ENCODE data around the gene ZNF516. TPM values are rescaled to one million over a fixed set of nuclear protein-coding genes. Genes with fewer than 3 reads are reported as not detected.

Gene ZNF516
- total RNA-seq, 1 donor from 2014 or later, result 108 TPM

- Mint-ChIP-seq H3K36me3 (ENCODE audit: insufficient read depth) (no peaks in the 10 kb centered on the region), H3K4me3 (ENCODE audit: low read depth) (no peak overlapping the region), H3K9me3 (ENCODE audit: low read depth) (no peaks in the 10 kb centered on the region), H3K27ac (no peak overlapping the region), H3K27me3 (no peaks in the 10 kb centered on the region), H3K4me1 (ENCODE audit: low read depth) (peaks cover 12% of the 10 kb centered on the region)
- DNase-seq (ENCODE audit: low spot score, unreplicated experiment), result no peak
- TF ChIP-seq CTCF (IDR thresholded peaks at IDR 0.05; ENCODE audit: unreplicated experiment), result no peak
Measured at GRCh38 chr18:76530391-76530790, 35.3 kb upstream of the ZNF516 start.

DNA sequence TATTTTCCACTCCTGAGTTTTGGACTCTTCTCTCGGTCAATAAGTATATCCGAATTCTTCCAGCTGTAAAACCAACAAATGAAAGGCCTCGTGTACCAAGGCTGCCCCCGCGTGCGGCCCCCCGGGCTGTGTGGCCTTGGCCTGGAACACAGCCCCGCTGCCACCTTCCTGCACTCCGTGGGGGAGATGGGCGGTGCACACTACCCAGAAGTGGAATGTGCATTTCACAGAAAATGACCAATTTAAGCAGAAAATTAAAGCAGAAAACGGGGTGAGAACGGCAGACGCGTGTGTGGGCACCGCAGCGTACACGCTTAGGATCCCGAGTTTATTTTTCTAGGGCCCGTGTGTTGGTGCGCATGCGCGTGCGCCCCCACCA is 34.4 kb upstream of the ZNF516 start:
- H3K27ac Mint-ChIP-seq, result no peak overlapping the region
- H3K4me3 Mint-ChIP-seq (ENCODE audit: low read depth), result no peak overlapping the region
- peaks cover 16% of the 10 kb centered on the region for H3K4me1 Mint-ChIP-seq (ENCODE audit: low read depth)
- DNase-seq (ENCODE audit: low spot score, unreplicated experiment), result no peak
- H3K27me3 Mint-ChIP-seq, result no peaks in the 10 kb centered on the region
- no peak for TF ChIP-seq CTCF (IDR thresholded peaks at IDR 0.05; ENCODE audit: unreplicated experiment)
- H3K36me3 Mint-ChIP-seq (ENCODE audit: insufficient read depth), result no peaks in the 10 kb centered on the region
- H3K9me3 Mint-ChIP-seq (ENCODE audit: low read depth), result no peaks in the 10 kb centered on the region

- Mint-ChIP-seq H3K4me1 (ENCODE audit: low read depth) (peaks cover 20% of the 10 kb centered on the region), H3K4me3 (ENCODE audit: low read depth) (peak overlapping the region; percentile 38), H3K36me3 (ENCODE audit: insufficient read depth) (no peaks in the 10 kb centered on the region), H3K27ac (peak overlapping the region; percentile 15), H3K27me3 (no peaks in the 10 kb centered on the region), H3K9me3 (ENCODE audit: low read depth) (no peaks in the 10 kb centered on the region)
- DNase-seq (ENCODE audit: low spot score, unreplicated experiment), result no peak
- TF ChIP-seq CTCF (IDR thresholded peaks at IDR 0.05; ENCODE audit: unreplicated experiment), result peak; percentile 27
Measured at GRCh38 chr18:76528477-76529432, 33.7 kb upstream of the ZNF516 start.

DNA sequence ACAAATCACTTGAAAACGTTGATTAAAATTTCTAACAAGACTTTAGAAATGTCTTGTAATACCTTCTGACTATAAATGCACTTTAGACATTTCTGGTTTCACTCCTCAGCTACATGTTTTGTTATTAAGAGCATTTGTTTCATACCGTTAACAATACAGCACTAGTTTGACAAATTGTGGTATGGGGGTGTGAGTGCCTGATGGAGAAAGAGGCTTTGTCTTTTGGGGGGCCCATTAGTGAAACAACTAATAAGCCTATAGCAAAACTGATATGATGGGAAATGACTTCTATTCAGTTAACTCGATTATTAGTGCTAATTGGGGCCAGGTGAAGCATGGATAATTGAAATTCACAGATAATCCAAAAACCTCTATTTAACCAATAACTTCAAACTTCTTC is 30.9 kb upstream of the ZNF516 start:
- no peaks in the 10 kb centered on the region for H3K9me3 Mint-ChIP-seq (ENCODE audit: low read depth)
- H3K27me3 Mint-ChIP-seq, result no peaks in the 10 kb centered on the region
- DNase-seq (ENCODE audit: low spot score, unreplicated experiment), result no peak
- H3K36me3 Mint-ChIP-seq (ENCODE audit: insufficient read depth), result no peaks in the 10 kb centered on the region
- H3K4me3 Mint-ChIP-seq (ENCODE audit: low read depth), result no peak overlapping the region
- no peak for TF ChIP-seq CTCF (IDR thresholded peaks at IDR 0.05; ENCODE audit: unreplicated experiment)
- no peak overlapping the region for H3K27ac Mint-ChIP-seq
- H3K4me1 Mint-ChIP-seq (ENCODE audit: low read depth), result peaks cover 32% of the 10 kb centered on the region

DNA sequence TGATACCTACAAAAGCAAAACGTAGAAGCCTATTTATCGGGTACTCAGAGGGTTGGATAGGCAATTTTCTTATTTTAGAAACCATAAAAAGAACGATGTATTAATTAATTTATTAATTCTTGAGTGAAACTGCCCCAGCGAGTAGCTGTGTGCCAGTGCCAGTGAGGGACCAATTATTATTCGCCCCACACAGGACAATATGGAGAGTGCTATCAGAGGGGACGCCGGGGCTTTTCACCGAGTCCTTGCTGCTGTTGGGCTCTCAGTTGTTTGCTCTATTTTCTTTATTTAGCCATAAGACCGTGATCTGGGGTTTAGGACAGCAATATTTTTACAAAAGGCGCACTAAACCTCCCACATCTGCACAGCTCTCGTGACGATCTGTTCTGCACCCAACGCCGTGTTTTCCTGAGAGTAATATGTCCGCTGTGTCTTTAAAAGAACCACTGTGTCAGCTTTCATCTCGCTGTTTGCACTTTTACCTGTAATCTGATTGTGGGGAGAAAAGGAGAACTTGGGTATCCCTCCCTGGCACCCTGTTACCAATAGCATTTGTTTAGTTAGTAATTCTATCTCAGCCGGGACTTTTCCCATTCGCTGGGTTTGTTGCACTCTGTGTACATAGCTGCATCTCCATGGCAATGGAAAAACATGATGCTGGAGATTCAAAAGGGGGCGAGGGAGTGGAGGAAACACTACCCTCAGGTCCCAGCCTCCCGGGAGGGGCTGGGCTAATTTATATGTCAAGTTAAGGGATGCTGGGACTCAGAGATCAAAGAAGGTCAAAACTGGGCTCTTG is 30.1 kb upstream of the ZNF516 start:
- DNase-seq (ENCODE audit: low spot score, unreplicated experiment), result no peak
- H3K9me3 Mint-ChIP-seq (ENCODE audit: low read depth), result no peaks in the 10 kb centered on the region
- H3K4me1 Mint-ChIP-seq (ENCODE audit: low read depth), result peaks cover 40% of the 10 kb centered on the region
- TF ChIP-seq CTCF (IDR thresholded peaks at IDR 0.05; ENCODE audit: unreplicated experiment), result no peak
- peak overlapping the region; percentile 69 for H3K4me3 Mint-ChIP-seq (ENCODE audit: low read depth)
- H3K36me3 Mint-ChIP-seq (ENCODE audit: insufficient read depth), result no peaks in the 10 kb centered on the region
- no peaks in the 10 kb centered on the region for H3K27me3 Mint-ChIP-seq
- H3K27ac Mint-ChIP-seq, result peak overlapping the region; percentile 71
